Hypothalamus (tissue), 51 donors: ENCODE results near the gene FUT4.

Experiments used
- DNase-seq, 51 donors: peaks; one replicate each; lab custom pipeline; 2025; lab: John Stamatoyannopoulos, UW

FUT4 gene

GRCh38 chr11:94597896-94598295 is 54.2 kb downstream of the FUT4 start:
- DNase-seq, result no peak
